Mesenchymal stem cell (in vitro differentiated cells and primary cell): Measurements from ENCODE around the gene IGFL4.

ENCODE experiments used
- DNase-seq: peaks from one replicate; pipeline ENCODE4 v3.0.0-alpha.2; 2013
- H2AFZ ChIP-seq: one replicate; pipeline ENCODE4 v1.6.1; 2013; ENCODE audit warnings: low read depth, mild to moderate bottlenecking, control low read depth, inconsistent platforms, low read length, moderate library complexity
- H2AK5ac ChIP-seq: 2 replicates; pipeline ENCODE4 v1.6.1; 2013; ENCODE audit warnings: low read length, moderate library complexity, mild to moderate bottlenecking, inconsistent platforms; ENCODE audit not compliant: severe bottlenecking
- H2BK120ac ChIP-seq: one replicate; pipeline ENCODE4 v1.6.1; 2013; ENCODE audit warnings: low read depth, mild to moderate bottlenecking, inconsistent platforms, low read length, moderate library complexity
- H2BK12ac ChIP-seq, 2 experiments: one replicate each; pipeline ENCODE4 v1.6.1; 2013; ENCODE audit warnings: inconsistent platforms in 2 of 2, low read length in 2 of 2, mild to moderate bottlenecking in 2 of 2, moderate library complexity in 2 of 2, control low read depth in 1 of 2
- H2BK15ac ChIP-seq: one replicate; pipeline ENCODE4 v1.6.1; 2013; ENCODE audit warnings: mild to moderate bottlenecking, low read depth, inconsistent platforms; ENCODE audit not compliant: poor library complexity, severe bottlenecking
- H2BK5ac ChIP-seq: 2 replicates; pipeline ENCODE4 v1.6.1; 2013; ENCODE audit warnings: low read depth, mild to moderate bottlenecking, low read length, control low read depth, inconsistent platforms; ENCODE audit not compliant: poor library complexity, severe bottlenecking
- H3K14ac ChIP-seq, 2 experiments: one replicate each; pipeline ENCODE4 v1.6.1; 2013; ENCODE audit warnings: inconsistent platforms in 2 of 2, low read length in 2 of 2, control low read depth in 1 of 2, mild to moderate bottlenecking in 1 of 2, moderate library complexity in 1 of 2
- H3K18ac ChIP-seq, 2 experiments: one replicate each; pipeline ENCODE4 v1.6.1; 2013; ENCODE audit warnings: inconsistent platforms in 2 of 2, low read length in 2 of 2, control low read depth in 1 of 2, low read depth in 1 of 2, mild to moderate bottlenecking in 1 of 2
- H3K23ac ChIP-seq, 2 experiments: one replicate each; pipeline ENCODE4 v1.6.1; 2013; ENCODE audit warnings: inconsistent platforms in 2 of 2, low read length in 2 of 2, mild to moderate bottlenecking in 2 of 2, moderate library complexity in 2 of 2, control low read depth in 1 of 2
- H3K27ac ChIP-seq: 2 replicates; pipeline ENCODE4 v1.5.1; 2013; ENCODE audit warnings: mild to moderate bottlenecking, moderate library complexity, low read length, control low read depth, inconsistent platforms; ENCODE audit not compliant: poor library complexity, severe bottlenecking
- H3K27me3 ChIP-seq, 2 experiments: 2 replicates each; pipeline versions ENCODE4 v1.6.1 to v1.7.0; 2013; ENCODE audit warnings: low read length in 2 of 2, mild to moderate bottlenecking in 2 of 2, moderate library complexity in 2 of 2, control low read depth in 1 of 2, inconsistent platforms in 1 of 2; ENCODE audit not compliant: control insufficient read depth in 1 of 2, insufficient read depth in 1 of 2
- H3K36me3 ChIP-seq, 2 experiments: 2 replicates each; pipeline versions ENCODE4 v1.6.1 to v1.7.0; 2013; ENCODE audit warnings: low read length in 2 of 2, control low read depth in 1 of 2, inconsistent platforms in 1 of 2, low read depth in 1 of 2, mild to moderate bottlenecking in 1 of 2; ENCODE audit not compliant: insufficient read depth in 2 of 2, control insufficient read depth in 1 of 2
- H3K4ac ChIP-seq, 2 experiments: one replicate each; pipeline ENCODE4 v1.6.1; 2013; ENCODE audit warnings: inconsistent platforms in 2 of 2, low read length in 2 of 2, mild to moderate bottlenecking in 2 of 2, moderate library complexity in 2 of 2, control low read depth in 1 of 2, low read depth in 1 of 2
- H3K4me1 ChIP-seq: 2 replicates; pipeline ENCODE4 v1.6.1; 2013; ENCODE audit warnings: low read depth, low read length, control low read depth; ENCODE audit not compliant: control insufficient read depth, insufficient read depth
- H3K4me2 ChIP-seq: 2 replicates; pipeline ENCODE4 v1.6.1; 2013; ENCODE audit warnings: low read length, mild to moderate bottlenecking, inconsistent platforms; ENCODE audit not compliant: poor library complexity, severe bottlenecking
- H3K4me3 ChIP-seq, 2 experiments: 2 replicates each; pipeline versions ENCODE4 v1.5.1 to v1.7.0; 2013; ENCODE audit warnings: low read length in 2 of 2, mild to moderate bottlenecking in 2 of 2, control low read depth in 1 of 2, low read depth in 1 of 2; ENCODE audit not compliant: insufficient read depth in 1 of 2
- H3K79me1 ChIP-seq: replicated peaks from 2 replicates; pipeline ENCODE4 v1.6.1; 2013; ENCODE audit warnings: mild to moderate bottlenecking, control low read depth, low read length, inconsistent platforms; ENCODE audit not compliant: poor library complexity, severe bottlenecking
- H3K9ac ChIP-seq: 2 replicates; pipeline ENCODE4 v1.7.0; 2013; ENCODE audit warnings: mild to moderate bottlenecking, low read length, moderate library complexity
- H3K9me3 ChIP-seq: 2 replicates; pipeline ENCODE4 v1.7.0; 2013; ENCODE audit warnings: mild to moderate bottlenecking, low read length; ENCODE audit not compliant: control insufficient read depth
- H4K8ac ChIP-seq: one replicate; pipeline ENCODE4 v1.6.1; 2013; ENCODE audit warnings: inconsistent platforms, mild to moderate bottlenecking, low read length, moderate library complexity
- H4K91ac ChIP-seq: one replicate; pipeline ENCODE4 v1.6.1; 2013; ENCODE audit warnings: mild to moderate bottlenecking, low read length, inconsistent platforms
- WGBS: methylation state at CpG from one replicate; pipeline ENCODE4 v1.1.7; 2013; ENCODE audit warnings: mixed read lengths; 5-methylcytosine and 5-hydroxymethylcytosine counted together

Gene IGFL4

GRCh38 chr19:46017874-46018675 is 22.7 kb downstream of the IGFL4 start:
- Histone ChIP-seq H3K9me3 (no peaks in the 10 kb centered on the region), H4K8ac (no peak overlapping the region), H3K23ac (no peak overlapping the region), H2AK5ac (no peak overlapping the region), H2AFZ (no peak overlapping the region), H3K4me3 (no peak overlapping the region), H3K4me1 (peaks cover 27% of the 10 kb centered on the region), H3K4ac (no peak overlapping the region), H3K18ac (no peak overlapping the region), H4K91ac (no peak overlapping the region), H3K14ac (no peak overlapping the region), H3K79me1 (peaks cover 4% of the 10 kb centered on the region), H2BK120ac (no peak overlapping the region), H2BK12ac (no peak overlapping the region), H2BK5ac (no peak overlapping the region), H3K27me3 (peaks cover 4 to 41% of the 10 kb centered on the region in 2 experiments), H3K36me3 (peaks cover 4 to 33% of the 10 kb centered on the region in 2 experiments), H3K4me2 (no peak overlapping the region), H2BK15ac (peak overlapping the region; percentile 13), H3K27ac (no peak overlapping the region), H3K9ac (no peak overlapping the region)
- DNase-seq = no peak
- 92% methylated on average over 11 of the region's 15 CpGs for WGBS

GRCh38 chr19:46017095-46017429 is 23.7 kb downstream of the IGFL4 start:
- no peak overlapping the region for H3K4me3 ChIP-seq
- 58% methylated on average over 7 of the region's 7 CpGs for WGBS

DNA sequence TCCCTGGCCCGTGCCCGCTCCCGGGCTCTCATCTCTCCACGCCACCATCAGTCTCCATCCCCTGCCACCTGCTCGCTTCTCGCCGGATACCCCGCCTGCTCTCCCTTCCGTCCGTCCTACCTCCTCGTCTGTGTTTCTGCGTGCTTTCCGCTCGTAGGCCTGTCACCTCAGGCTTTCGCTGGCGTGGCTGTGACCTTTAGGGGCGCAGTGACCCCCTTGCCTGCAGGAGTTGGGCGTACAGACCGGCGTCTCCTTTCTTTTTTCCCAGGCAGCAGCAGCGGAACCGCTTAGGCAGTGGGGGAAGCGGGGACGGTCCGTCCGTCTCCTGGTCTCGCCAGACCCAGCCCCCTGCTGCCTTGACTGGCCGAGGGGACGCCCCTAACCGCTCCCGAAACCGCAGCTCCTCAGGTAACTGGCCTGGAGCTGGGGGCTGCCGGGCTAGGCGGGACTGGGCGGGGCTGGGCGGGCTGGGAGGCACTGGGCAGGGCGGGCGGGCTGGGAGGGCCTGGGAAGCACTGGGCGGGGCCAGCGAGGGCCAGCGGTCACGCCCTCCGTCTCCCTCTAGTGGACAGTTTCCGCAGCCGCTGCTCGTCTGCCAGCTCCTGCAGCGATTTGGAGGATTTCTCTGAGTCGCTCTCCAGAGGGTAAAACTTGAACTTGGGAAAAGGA is 24.2 kb downstream of the IGFL4 start:
- DNase-seq = peak; percentile 78
- Histone ChIP-seq H3K4me3 (peak overlapping the region; percentile 53 to 77), H2BK120ac (no peak overlapping the region), H3K9ac (no peak overlapping the region), H3K4me1 (peaks cover 23% of the 10 kb centered on the region), H3K4ac (no peak overlapping the region), H3K36me3 (peaks cover 4 to 24% of the 10 kb centered on the region in 2 experiments), H3K9me3 (no peaks in the 10 kb centered on the region), H2BK5ac (no peak overlapping the region), H3K27ac (no peak overlapping the region), H2BK12ac (no peak overlapping the region), H2AFZ (no peak overlapping the region), H4K91ac (no peak overlapping the region), H2AK5ac (peak overlapping the region; percentile 11), H3K27me3 (peaks cover 4 to 26% of the 10 kb centered on the region in 2 experiments), H3K4me2 (peak overlapping the region; percentile 76), H4K8ac (no peak overlapping the region), H3K79me1 (peaks cover 4% of the 10 kb centered on the region), H3K14ac (no peak overlapping the region), H2BK15ac (no peak overlapping the region), H3K18ac (peak overlapping the region in 1 of 2 experiments; percentile 30), H3K23ac (no peak overlapping the region)
- WGBS = 2% methylated on average over 47 of the region's 48 CpGs

More at GRCh38 chr19:46017095-46017429, 23.7 kb downstream of the IGFL4 start:
- Histone ChIP-seq H2BK5ac (no peak overlapping the region), H3K9ac (no peak overlapping the region), H2BK120ac (no peak overlapping the region), H3K18ac (no peak overlapping the region), H3K27me3 (peaks cover 4 to 31% of the 10 kb centered on the region in 2 experiments), H2AFZ (no peak overlapping the region), H3K79me1 (peaks cover 4% of the 10 kb centered on the region), H3K4ac (no peak overlapping the region), H2AK5ac (no peak overlapping the region), H4K8ac (no peak overlapping the region), H2BK15ac (no peak overlapping the region), H3K4me1 (peaks cover 23% of the 10 kb centered on the region), H2BK12ac (no peak overlapping the region), H3K9me3 (no peaks in the 10 kb centered on the region), H3K14ac (no peak overlapping the region), H4K91ac (no peak overlapping the region), H3K36me3 (peaks cover 4 to 28% of the 10 kb centered on the region in 2 experiments), H3K4me2 (no peak overlapping the region), H3K23ac (no peak overlapping the region), H3K27ac (no peak overlapping the region)
- DNase-seq = no peak

DNA sequence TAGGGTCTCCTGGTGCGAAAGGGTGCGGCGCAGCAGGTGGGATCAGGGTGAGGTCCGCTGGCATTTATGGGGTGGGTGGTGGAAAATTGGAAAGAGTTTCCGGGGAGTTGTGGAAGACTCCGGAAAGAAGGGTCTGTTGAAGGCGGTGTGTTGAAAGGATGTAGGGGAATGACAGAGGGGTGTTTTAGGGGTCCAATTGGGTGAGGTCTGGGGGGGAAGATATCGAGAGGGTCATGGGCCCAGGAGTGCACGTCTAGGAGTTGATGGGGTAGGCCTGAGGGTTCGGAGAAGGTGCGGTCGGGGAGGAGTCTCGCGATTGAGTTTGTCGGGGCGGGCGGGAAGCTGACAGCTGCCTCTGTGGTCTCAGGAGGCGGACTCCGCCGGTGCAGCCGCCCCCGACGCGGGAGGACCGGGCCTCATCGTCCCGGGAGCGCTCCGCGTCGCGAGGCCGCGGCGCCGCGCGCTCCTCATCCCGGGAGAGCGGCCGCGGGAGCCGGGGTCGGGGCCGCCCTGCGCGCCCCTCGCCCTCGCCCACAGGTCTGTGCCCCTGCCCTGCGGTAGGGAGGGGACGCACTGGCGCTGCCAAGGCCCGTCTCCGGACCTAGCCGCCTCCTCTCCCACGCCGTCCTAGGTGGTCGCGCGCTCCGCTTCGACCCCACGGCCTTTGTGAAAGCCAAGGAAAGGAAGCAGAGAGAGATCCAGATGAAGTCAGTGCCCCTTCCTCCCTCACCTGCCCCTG is 24.9 kb downstream of the IGFL4 start:
- peak overlapping the region; percentile 53 to 77 for H3K4me3 ChIP-seq
- DNase-seq = no peak
- H3K36me3 ChIP-seq = peaks cover 4 to 21% of the 10 kb centered on the region in 2 experiments
- peak overlapping the region; percentile 76 for H3K4me2 ChIP-seq
- peaks cover 4 to 22% of the 10 kb centered on the region in 2 experiments for H3K27me3 ChIP-seq
- no peak overlapping the region for H2BK5ac ChIP-seq
- no peak overlapping the region for H2AK5ac ChIP-seq
- WGBS = 10% methylated on average over 61 of the region's 63 CpGs
- no peaks in the 10 kb centered on the region for H3K9me3 ChIP-seq
- no peak overlapping the region for H3K4ac ChIP-seq
- H3K18ac ChIP-seq = no peak overlapping the region
- H4K8ac ChIP-seq = no peak overlapping the region
- H3K9ac ChIP-seq = no peak overlapping the region
- peak overlapping the region in 1 of 2 experiments; percentile 24 for H3K23ac ChIP-seq
- no peak overlapping the region for H2BK12ac ChIP-seq
- no peak overlapping the region for H2BK120ac ChIP-seq
- H4K91ac ChIP-seq = no peak overlapping the region
- peaks cover 23% of the 10 kb centered on the region for H3K4me1 ChIP-seq
- H3K27ac ChIP-seq = no peak overlapping the region
- peaks cover 4% of the 10 kb centered on the region for H3K79me1 ChIP-seq
- no peak overlapping the region for H2AFZ ChIP-seq
- H3K14ac ChIP-seq = no peak overlapping the region
- no peak overlapping the region for H2BK15ac ChIP-seq
